Hematopoietic multipotent progenitor cell treated with erythropoietin and hydrocortisone succinate and interleukin-3 and kit ligand, for 15 days (in vitro differentiated cells): ENCODE data around the gene ACTL6B.

Source experiments
- DNase-seq: peaks from one replicate; pipeline ENCODE4 v3.0.0-alpha.2; 2015; ENCODE audit warnings: low spot score

ACTL6B gene

GRCh38 chr7:100683659-100684533, 27.6 kb upstream of the ACTL6B start:
- DNase-seq, result no peak

GRCh38 chr7:100682991-100683658, 26.9 kb upstream of the ACTL6B start:
- no peak for DNase-seq

- DNase-seq, result no peak
These were observed 26.0 kb upstream of the ACTL6B start for GRCh38 chr7:100682228-100682741.

GRCh38 chr7:100681491-100682227, 25.4 kb upstream of the ACTL6B start:
- DNase-seq, result no peak

- no peak for DNase-seq
These were observed 24.5 kb upstream of the ACTL6B start for GRCh38 chr7:100680576-100681271.

- no peak for DNase-seq
These were observed 23.8 kb upstream of the ACTL6B start for GRCh38 chr7:100679927-100680575.

GRCh38 chr7:100679129-100679926, 23.1 kb upstream of the ACTL6B start:
- no peak for DNase-seq

- no peak for DNase-seq
These were observed 22.2 kb upstream of the ACTL6B start for GRCh38 chr7:100678291-100678984.

- DNase-seq, result no peak
These were observed 21.3 kb upstream of the ACTL6B start for GRCh38 chr7:100677308-100678267.

- DNase-seq, result no peak
These were observed 20.5 kb upstream of the ACTL6B start for GRCh38 chr7:100676501-100677306.

- peak; percentile 81 for DNase-seq
These were observed 19.5 kb upstream of the ACTL6B start for GRCh38 chr7:100675581-100676350.

GRCh38 chr7:100675105-100675451, 18.8 kb upstream of the ACTL6B start:
- DNase-seq, result no peak

GRCh38 chr7:100674411-100675104, 18.3 kb upstream of the ACTL6B start:
- DNase-seq, result peak; percentile 32

GRCh38 chr7:100673942-100674410, 17.7 kb upstream of the ACTL6B start:
- DNase-seq, result peak; percentile 58

GRCh38 chr7:100673302-100673941, 17.2 kb upstream of the ACTL6B start, which contains the start of gene GNB2:
Gene GNB2 (plus strand): TSS chr7:100673740. CDS start chr7:100676266, 2,526 bp downstream.
- DNase-seq, result peak; percentile 99
